ENCODE results near the gene CCR7. TPM values are rescaled to one million over a fixed set of nuclear protein-coding genes. Genes with fewer than 3 reads are reported as not detected.

CCR7 gene
- total RNA-seq, 4 donors from 2014 or later: 1.2 TPM; not detected in 3

- 68% methylated on average over 7 of the region's 7 CpGs for WGBS
- no peaks in the 10 kb centered on the region for H3K36me3 ChIP-seq
Measured at GRCh38 chr17:40611840-40612474, 46.7 kb upstream of the CCR7 start.

GRCh38 chr17:40610359-40610758, 45.1 kb upstream of the CCR7 start:
- no peak for DNase-seq (ENCODE audit: low spot score in 2 of 2)
- 81% methylated on average over 2 of the region's 2 CpGs for WGBS
- no peak overlapping the region for H3K4me3 ChIP-seq
- no peak overlapping the region for H3K27ac ChIP-seq
- TF ChIP-seq CTCF (IDR thresholded peaks at IDR 0.05) (no peak), POLR2A (IDR thresholded peaks at IDR 0.05) (no peak), POLR2AphosphoS5 (IDR thresholded peaks at IDR 0.05) (no peak), EP300 (IDR thresholded peaks at IDR 0.05) (no peak)
- peaks cover 9% of the 10 kb centered on the region for H3K4me1 ChIP-seq
- H3K27me3 ChIP-seq: no peaks in the 10 kb centered on the region
- no peaks in the 10 kb centered on the region for H3K9me3 ChIP-seq
- no peaks in the 10 kb centered on the region for H3K36me3 ChIP-seq

More at GRCh38 chr17:40611840-40612474, 46.7 kb upstream of the CCR7 start:
- Histone ChIP-seq H3K27me3 (no peaks in the 10 kb centered on the region), H3K4me3 (no peak overlapping the region), H3K4me1 (peaks cover 17% of the 10 kb centered on the region), H3K27ac (no peak overlapping the region), H3K9me3 (no peaks in the 10 kb centered on the region)
- no peak for TF ChIP-seq EP300 (IDR thresholded peaks at IDR 0.05)
- no peak for TF ChIP-seq POLR2AphosphoS5 (IDR thresholded peaks at IDR 0.05)
- TF ChIP-seq POLR2A (IDR thresholded peaks at IDR 0.05): no peak
- no peak for TF ChIP-seq CTCF (IDR thresholded peaks at IDR 0.05)
- DNase-seq (ENCODE audit: low spot score in 2 of 2): no peak

GRCh38 chr17:40608061-40608581, 42.8 kb upstream of the CCR7 start:
- 64% methylated on average over 6 of the region's 6 CpGs for WGBS
- H3K27ac ChIP-seq: no peak overlapping the region
- no peak for DNase-seq (ENCODE audit: low spot score in 2 of 2)

GRCh38 chr17:40607641-40608040, 42.4 kb upstream of the CCR7 start:
- 50% methylated on average over 5 of the region's 5 CpGs for WGBS
- no peaks in the 10 kb centered on the region for H3K27me3 ChIP-seq
- no peaks in the 10 kb centered on the region for H3K36me3 ChIP-seq
- no peak for DNase-seq (ENCODE audit: low spot score in 2 of 2)
- no peak for TF ChIP-seq EP300 (IDR thresholded peaks at IDR 0.05)
- TF ChIP-seq CTCF (IDR thresholded peaks at IDR 0.05): no peak
- TF ChIP-seq POLR2AphosphoS5 (IDR thresholded peaks at IDR 0.05): no peak
- no peak for TF ChIP-seq POLR2A (IDR thresholded peaks at IDR 0.05)
- no peak overlapping the region for H3K4me3 ChIP-seq
- no peak overlapping the region for H3K27ac ChIP-seq
- peaks cover 4% of the 10 kb centered on the region for H3K4me1 ChIP-seq
- H3K9me3 ChIP-seq: no peaks in the 10 kb centered on the region

More at GRCh38 chr17:40608061-40608581, 42.8 kb upstream of the CCR7 start:
- Histone ChIP-seq H3K9me3 (no peaks in the 10 kb centered on the region), H3K4me1 (peaks cover 4% of the 10 kb centered on the region), H3K4me3 (no peak overlapping the region), H3K36me3 (no peaks in the 10 kb centered on the region), H3K27me3 (no peaks in the 10 kb centered on the region)
- no peak for TF ChIP-seq POLR2A (IDR thresholded peaks at IDR 0.05)
- no peak for TF ChIP-seq EP300 (IDR thresholded peaks at IDR 0.05)
- no peak for TF ChIP-seq CTCF (IDR thresholded peaks at IDR 0.05)
- TF ChIP-seq POLR2AphosphoS5 (IDR thresholded peaks at IDR 0.05): no peak

GRCh38 chr17:40606548-40607353, 41.5 kb upstream of the CCR7 start:
- Histone ChIP-seq H3K4me3 (no peak overlapping the region), H3K36me3 (no peaks in the 10 kb centered on the region), H3K27me3 (no peaks in the 10 kb centered on the region), H3K27ac (no peak overlapping the region), H3K9me3 (no peaks in the 10 kb centered on the region), H3K4me1 (peaks cover 4% of the 10 kb centered on the region)
- no peak for TF ChIP-seq EP300 (IDR thresholded peaks at IDR 0.05)
- TF ChIP-seq CTCF (IDR thresholded peaks at IDR 0.05): no peak
- TF ChIP-seq POLR2A (IDR thresholded peaks at IDR 0.05): no peak
- no peak for TF ChIP-seq POLR2AphosphoS5 (IDR thresholded peaks at IDR 0.05)
- no peak for DNase-seq (ENCODE audit: low spot score in 2 of 2)
- 61% methylated on average over 10 of the region's 10 CpGs for WGBS

Data from suprapubic skin (tissue), 4 donors.